Measurements from ENCODE around the gene HSPA4. TPM values are rescaled to one million over a fixed set of nuclear protein-coding genes. Genes with fewer than 3 reads are reported as not detected.

HSPA4 gene
- total RNA-seq, 1 donor from 2014 or later, result 66.0 TPM

DNA sequence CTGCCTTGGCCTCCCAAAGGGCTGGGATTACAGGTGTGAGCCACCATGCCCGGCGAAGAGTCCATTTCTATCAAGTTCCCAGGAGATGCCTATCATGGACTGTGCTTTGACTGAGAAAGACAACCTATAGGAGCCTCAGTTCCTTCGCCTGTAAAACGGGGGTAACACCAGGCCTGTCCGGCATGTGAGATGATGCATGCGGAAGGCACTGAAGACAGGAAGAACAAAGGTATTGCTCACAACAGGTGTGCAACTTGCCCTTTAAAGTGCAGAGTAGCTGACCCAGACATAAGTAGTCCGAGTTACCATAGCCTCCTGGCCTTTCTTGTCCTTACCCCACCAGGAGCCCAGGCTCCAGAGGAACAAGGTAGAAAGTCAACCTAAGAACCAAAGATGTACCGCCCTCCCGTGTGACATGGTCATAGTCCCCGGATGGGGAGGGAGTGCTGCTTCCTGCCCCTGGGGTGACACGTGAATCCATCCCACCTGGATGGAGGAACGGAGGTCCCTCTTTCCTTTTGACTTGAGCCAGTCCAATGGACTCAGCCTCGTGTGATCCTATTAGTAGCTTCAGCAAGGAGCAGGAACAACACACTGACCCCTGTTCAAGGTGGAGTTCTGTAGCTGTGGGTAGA, 60.3 kb downstream of the HSPA4 start:
- no peak for TF ChIP-seq CTCF (IDR thresholded peaks at IDR 0.05)
- no peak overlapping the region for H3K27ac ChIP-seq
- DNase-seq (no peak), ATAC-seq (no peak)
- H3K27me3 ChIP-seq (ENCODE audit: low read depth), result no peaks in the 10 kb centered on the region
- intact Hi-C loops (cut with DNase I), result no loop called here
- peaks cover 8% of the 10 kb centered on the region for H3K4me1 ChIP-seq
- no peaks in the 10 kb centered on the region for H3K36me3 ChIP-seq
- H3K9me3 ChIP-seq, result no peaks in the 10 kb centered on the region
- no peak overlapping the region for H3K4me3 ChIP-seq

GRCh38 chr5:133113331-133114061, 61.7 kb downstream of the HSPA4 start:
- H3K4me3 ChIP-seq, result no peak overlapping the region
- peaks cover 8% of the 10 kb centered on the region for H3K4me1 ChIP-seq
- H3K27ac ChIP-seq, result no peak overlapping the region
- no peaks in the 10 kb centered on the region for H3K36me3 ChIP-seq
- no peak for TF ChIP-seq CTCF (IDR thresholded peaks at IDR 0.05)
- intact Hi-C loops (cut with DNase I), result no loop called here
- DNase-seq, result no peak
- no peaks in the 10 kb centered on the region for H3K9me3 ChIP-seq
- no peak for ATAC-seq
- H3K27me3 ChIP-seq (ENCODE audit: low read depth), result no peaks in the 10 kb centered on the region

GRCh38 chr5:133114166-133114932, 62.5 kb downstream of the HSPA4 start:
- intact Hi-C loops (cut with DNase I), result no loop called here
- no peaks in the 10 kb centered on the region for H3K36me3 ChIP-seq
- H3K27ac ChIP-seq, result no peak overlapping the region
- ATAC-seq, result no peak
- no peaks in the 10 kb centered on the region for H3K27me3 ChIP-seq (ENCODE audit: low read depth)
- peaks cover 8% of the 10 kb centered on the region for H3K4me1 ChIP-seq
- no peak overlapping the region for H3K4me3 ChIP-seq
- no peak for DNase-seq
- H3K9me3 ChIP-seq, result no peaks in the 10 kb centered on the region
- TF ChIP-seq CTCF (IDR thresholded peaks at IDR 0.05), result no peak

GRCh38 chr5:133114933-133115310, 63.1 kb downstream of the HSPA4 start:
- no peaks in the 10 kb centered on the region for H3K9me3 ChIP-seq
- no peak overlapping the region for H3K4me3 ChIP-seq
- TF ChIP-seq CTCF (IDR thresholded peaks at IDR 0.05), result no peak
- DNase-seq, result no peak
- intact Hi-C loops (cut with DNase I), result no loop called here
- no peaks in the 10 kb centered on the region for H3K27me3 ChIP-seq (ENCODE audit: low read depth)
- no peak for ATAC-seq
- H3K36me3 ChIP-seq, result no peaks in the 10 kb centered on the region
- peaks cover 8% of the 10 kb centered on the region for H3K4me1 ChIP-seq
- H3K27ac ChIP-seq, result no peak overlapping the region

- intact Hi-C loops (cut with DNase I), result no loop called here
- no peak for DNase-seq
- ATAC-seq, result no peak
Observed at GRCh38 chr5:133116601-133117000, 64.8 kb downstream of the HSPA4 start.

More at GRCh38 chr5:133116601-133117000, 64.8 kb downstream of the HSPA4 start:
- no peak for TF ChIP-seq CTCF (IDR thresholded peaks at IDR 0.05)
- Histone ChIP-seq H3K9me3 (no peaks in the 10 kb centered on the region), H3K36me3 (no peaks in the 10 kb centered on the region), H3K27ac (no peak overlapping the region), H3K27me3 (ENCODE audit: low read depth) (no peaks in the 10 kb centered on the region), H3K4me3 (no peak overlapping the region), H3K4me1 (no peaks in the 10 kb centered on the region)
